OCI-M2 (cell line): Measurements from ENCODE around the gene ZNF536.
"Not testable (repeated sequence)": the region's sequence is repeated elsewhere in the genome, so short reads cannot be mapped to it uniquely, and the experiment has no call there.

ENCODE experiments used
- DNase-seq: peaks from one replicate; lab custom pipeline; 2025; ENCODE audit not compliant: unreplicated experiment; lab: John Stamatoyannopoulos, UW

Gene ZNF536

DNA sequence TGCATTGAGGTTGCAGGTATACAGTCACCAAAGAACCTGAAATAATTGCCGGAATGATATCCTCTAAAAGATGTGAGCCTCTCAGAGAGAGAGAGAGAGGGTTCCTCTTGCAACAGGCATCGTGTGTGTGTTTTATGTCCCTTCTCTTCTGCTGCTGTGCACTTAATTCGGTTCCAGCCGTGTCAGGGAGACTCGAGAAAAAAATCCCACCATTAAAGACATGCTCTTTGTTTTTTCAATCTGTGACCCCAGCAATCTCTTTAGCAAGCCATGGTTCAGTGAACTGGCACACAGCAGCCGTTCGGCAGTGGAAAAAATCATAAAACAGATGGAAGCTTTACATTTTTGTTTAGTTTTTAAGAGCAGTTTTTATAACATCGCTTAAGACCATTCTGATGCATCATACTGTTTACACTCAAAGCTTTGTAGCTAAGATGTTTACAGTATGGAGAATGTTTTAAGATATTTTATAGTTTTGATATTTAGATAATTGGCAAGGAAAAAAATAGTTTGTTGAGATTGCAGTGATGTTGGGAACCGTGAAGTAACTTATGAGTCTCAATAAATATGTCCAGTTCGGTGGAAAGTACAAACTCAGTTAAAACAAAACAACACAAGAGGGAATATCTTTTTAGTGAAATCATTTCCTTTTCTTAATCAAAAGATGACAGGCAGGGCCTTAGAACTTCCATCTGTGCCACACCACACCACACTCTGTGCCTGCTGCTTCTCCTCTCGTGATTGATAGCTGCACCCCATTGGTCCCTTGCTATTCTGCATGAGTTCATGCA is 31.2 kb upstream of the ZNF536 start:
- no peak for DNase-seq

- DNase-seq = no peak
These were observed 30.5 kb upstream of the ZNF536 start for GRCh38 chr19:30341611-30342201.

GRCh38 chr19:30342901-30343300 is 29.3 kb upstream of the ZNF536 start:
- DNase-seq = no peak

GRCh38 chr19:30344446-30345425 is 27.4 kb upstream of the ZNF536 start:
- no peak for DNase-seq

DNA sequence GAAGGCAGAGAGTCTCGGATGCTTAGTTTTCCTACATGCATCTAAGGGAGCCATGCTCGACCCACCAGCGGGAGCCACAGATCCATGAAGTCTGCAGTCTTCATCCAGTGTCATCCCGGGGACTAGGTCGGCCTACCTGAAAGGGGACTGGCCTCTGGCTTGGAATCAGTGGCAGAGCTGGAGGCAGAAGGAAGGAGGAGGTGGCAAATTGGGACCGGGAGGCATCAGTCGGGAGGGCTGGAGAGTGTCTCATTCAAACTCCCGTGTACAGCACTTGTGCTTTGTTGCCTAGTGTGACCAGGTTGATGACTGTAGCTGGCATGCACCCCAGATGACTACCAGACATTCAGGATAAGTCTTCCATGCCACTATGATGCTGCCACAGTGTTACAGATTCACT is 26.5 kb upstream of the ZNF536 start:
- no peak for DNase-seq

GRCh38 chr19:30346468-30346867 is 25.7 kb upstream of the ZNF536 start:
- not testable (repeated sequence) for DNase-seq

GRCh38 chr19:30349131-30349730 is 23.0 kb upstream of the ZNF536 start:
- no peak for DNase-seq

- no peak for DNase-seq
These were observed 21.2 kb upstream of the ZNF536 start for GRCh38 chr19:30350692-30351663.

DNA sequence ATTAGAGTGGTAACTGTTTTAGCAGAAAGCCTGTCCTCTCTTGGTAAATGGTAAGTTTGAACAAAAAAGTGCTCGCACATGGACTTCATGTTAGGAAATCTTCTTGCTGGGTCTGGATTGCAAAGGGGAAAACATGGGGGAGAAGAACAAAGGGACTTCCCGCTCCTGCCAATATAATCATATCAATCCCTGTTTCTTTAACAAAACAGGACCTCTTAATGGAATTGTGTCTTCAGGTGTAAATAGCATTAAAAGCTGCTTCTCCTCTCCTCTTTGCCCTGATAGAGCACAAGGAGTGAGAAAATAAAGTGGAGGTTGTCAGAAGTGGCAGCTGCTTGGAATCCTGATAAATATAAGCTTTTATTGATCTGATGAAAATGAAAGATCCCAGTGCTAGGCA is 20.4 kb upstream of the ZNF536 start:
- no peak for DNase-seq

DNA sequence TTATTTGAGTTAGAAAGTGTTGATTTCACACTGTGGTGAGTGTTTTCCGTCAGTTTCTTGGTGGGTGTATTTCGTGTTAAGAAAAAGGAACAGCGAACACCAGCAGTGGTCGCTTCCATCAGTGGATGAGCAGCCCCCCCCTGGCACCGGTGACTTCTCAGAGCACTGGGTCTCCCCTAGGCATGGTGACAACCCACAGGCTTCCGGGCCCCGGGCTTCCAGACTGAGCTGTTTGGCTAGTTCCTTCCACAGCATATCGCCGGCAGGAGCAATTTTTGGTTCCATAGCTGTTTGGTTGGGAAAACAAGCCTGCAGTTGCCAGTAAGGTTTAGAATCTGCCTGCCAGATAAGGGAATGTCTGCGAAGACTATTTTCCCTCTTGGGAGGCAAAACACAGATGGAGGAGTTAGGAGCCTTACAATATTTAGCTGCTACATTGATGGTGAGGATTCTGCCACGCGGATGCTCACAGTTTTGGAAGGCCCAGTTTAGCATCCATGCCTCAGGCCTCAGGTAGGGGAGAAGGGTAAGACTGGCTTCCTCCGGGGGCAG is 18.7 kb upstream of the ZNF536 start:
- DNase-seq = no peak

- no peak for DNase-seq
These were observed 16.6 kb upstream of the ZNF536 start for GRCh38 chr19:30355586-30355985.

DNA sequence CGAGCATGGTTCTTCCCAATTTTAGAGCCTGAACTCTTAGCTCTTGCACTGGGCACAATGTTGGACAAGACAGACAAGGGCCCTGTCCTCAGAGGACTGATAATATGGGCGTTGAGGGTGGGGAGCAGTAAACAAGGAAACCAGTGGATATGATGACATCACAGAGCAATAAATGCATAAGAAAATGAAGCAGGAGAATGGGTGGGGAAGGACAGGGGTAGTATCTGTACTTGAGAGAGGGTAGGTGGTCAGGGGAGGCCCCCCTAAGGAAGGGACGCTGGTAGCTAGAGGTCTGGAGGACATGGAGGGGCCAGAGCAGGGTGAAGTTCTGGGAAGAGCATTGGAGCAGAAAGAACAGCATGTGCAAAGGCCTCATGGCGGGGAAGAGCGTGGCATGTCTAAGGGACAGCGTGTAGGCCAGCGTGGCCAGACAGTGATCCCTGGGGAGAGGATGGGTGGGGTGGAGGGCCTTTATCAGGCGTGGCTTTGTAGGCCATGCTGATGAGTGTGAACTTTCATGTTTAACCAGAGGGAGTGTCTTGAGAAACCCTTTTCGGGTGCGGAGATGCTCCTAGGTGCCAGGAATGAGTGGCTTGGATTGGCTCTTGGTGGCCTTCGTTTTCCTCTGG is 15.1 kb upstream of the ZNF536 start:
- no peak for DNase-seq

DNA sequence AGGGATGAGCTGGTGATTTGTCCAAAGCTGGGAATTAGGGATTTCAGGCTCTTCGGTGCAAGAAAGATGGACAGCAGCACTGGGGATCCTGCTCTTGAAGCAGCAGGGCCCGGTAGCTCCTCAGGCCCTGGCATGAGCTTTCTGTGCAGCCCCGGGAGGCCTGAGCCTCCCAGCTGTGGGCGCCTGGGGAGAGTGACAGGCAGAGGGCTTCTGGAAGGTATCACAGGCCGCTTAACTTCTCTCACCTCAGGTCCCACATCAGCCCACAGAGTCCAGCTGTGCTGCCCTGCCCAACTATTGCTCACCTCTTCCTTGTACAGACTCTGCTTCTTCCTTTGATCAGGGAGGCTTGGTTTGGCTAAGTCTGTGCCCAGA is 14.6 kb upstream of the ZNF536 start:
- DNase-seq = no peak

DNA sequence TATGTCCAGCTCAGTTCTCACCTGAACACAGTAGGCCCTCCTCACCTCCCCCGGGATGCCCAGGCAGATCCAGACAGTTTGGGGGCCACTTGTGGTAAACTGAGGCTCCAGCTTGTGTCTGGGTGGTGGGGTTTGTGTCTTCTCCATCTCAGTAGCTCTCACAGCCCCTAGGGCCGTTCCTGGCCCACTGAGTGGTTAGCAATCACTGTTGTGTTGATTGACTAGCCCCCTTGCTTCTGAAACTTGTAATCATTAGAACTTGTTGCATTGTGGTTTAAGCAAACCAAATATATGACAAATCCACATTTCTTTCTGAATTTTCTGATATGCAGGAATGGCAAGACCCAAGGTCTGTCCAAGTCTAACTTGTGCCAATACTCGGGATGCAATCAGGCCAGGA is 13.9 kb upstream of the ZNF536 start:
- no peak for DNase-seq

- DNase-seq = no peak
These were observed 13.2 kb upstream of the ZNF536 start for GRCh38 chr19:30358821-30359580.

GRCh38 chr19:30359936-30360335 is 12.2 kb upstream of the ZNF536 start:
- no peak for DNase-seq

- no peak for DNase-seq
These were observed 11.6 kb upstream of the ZNF536 start for GRCh38 chr19:30360376-30361106.

DNA sequence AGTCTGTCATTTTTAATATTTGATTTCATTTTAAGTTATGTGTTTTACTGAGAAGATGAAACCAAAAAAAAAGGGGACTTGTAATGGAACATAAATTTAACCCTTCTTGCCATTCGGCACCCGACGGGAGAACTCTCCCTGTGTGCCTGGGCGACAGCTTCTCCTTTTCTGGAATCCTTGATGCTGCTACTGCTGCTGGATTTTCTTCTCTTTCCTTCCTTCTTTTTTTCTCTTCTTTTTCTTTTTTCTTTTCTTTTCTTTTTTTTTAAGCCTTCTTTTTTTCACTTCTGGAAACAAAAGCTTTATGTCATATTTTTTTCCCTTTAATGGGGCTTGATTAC is 11.1 kb upstream of the ZNF536 start:
- DNase-seq = no peak
